OCI-LY7 (cell line): ENCODE results near the gene CPZ. TPM values are rescaled to one million over a fixed set of nuclear protein-coding genes. Genes with fewer than 3 reads are reported as not detected.

Source experiments
- BruUV-seq: library from RNA; stranded (reverse); fragments of 400-500 nt; replicated peaks from 2 replicates; lab custom pipeline; 2021; lab: Mats Ljungman, UMichigan
- CTCF ChIA-PET: fragments of 300-600 bp; sonication (Branson Sonifier 250); formaldehyde crosslinking; loops from one replicate; lab custom pipeline; 2022; ENCODE audit warnings: antibody characterized with exemption; ENCODE audit not compliant: unreplicated experiment; lab: Charles Lee
- POLR2A ChIA-PET: fragments of 300-600 bp; sonication (Branson Sonifier 250); formaldehyde crosslinking; loops from one replicate; lab custom pipeline; 2022; ENCODE audit warnings: antibody characterized with exemption; lab: Charles Lee
- DNase-seq: peaks from one replicate; pipeline ENCODE4 v3.0.0-alpha.2; 2015; ENCODE audit warnings: low spot score
- H2AFZ ChIP-seq: fragments of 200-600 bp; sonication (generic), shearing (Covaris generic); 2 replicates; pipeline ENCODE4 v1.6.1; 2014; ENCODE audit warnings: mild to moderate bottlenecking, antibody characterized with exemption, low read length, moderate library complexity
- H3K27ac ChIP-seq: fragments of 200-600 bp; sonication (generic); 2 replicates; pipeline ENCODE4 v1.5.1; 2014; ENCODE audit warnings: mixed run types, low read depth, mild to moderate bottlenecking, moderate library complexity, low read length, inconsistent platforms; ENCODE audit not compliant: poor library complexity, severe bottlenecking
- H3K36me3 ChIP-seq: fragments of 200-600 bp; sonication (generic); 2 replicates; pipeline ENCODE4 v1.6.1; 2014; ENCODE audit warnings: mild to moderate bottlenecking, antibody characterized with exemption, low read length, moderate library complexity, mixed read lengths; ENCODE audit not compliant: insufficient read depth
- H3K4me1 ChIP-seq: fragments of 200-600 bp; sonication (generic); 2 replicates; pipeline ENCODE4 v1.5.1; 2014; ENCODE audit warnings: mild to moderate bottlenecking, low read length; ENCODE audit not compliant: insufficient read depth, poor library complexity, severe bottlenecking
- H3K4me2 ChIP-seq: fragments of 200-600 bp; sonication (generic); 2 replicates; pipeline ENCODE4 v1.6.1; 2014; ENCODE audit warnings: mild to moderate bottlenecking, low read length
- H3K4me3 ChIP-seq: fragments of 200-600 bp; sonication (generic); 2 replicates; pipeline ENCODE4 v1.5.1; 2014; ENCODE audit warnings: mild to moderate bottlenecking, low read depth, low read length; ENCODE audit not compliant: poor library complexity, severe bottlenecking
- H3K79me2 ChIP-seq: fragments of 200-600 bp; sonication (generic); 2 replicates; pipeline ENCODE4 v1.6.1; 2016; ENCODE audit warnings: low read depth, mild to moderate bottlenecking, low read length, moderate library complexity, mixed read lengths; ENCODE audit not compliant: insufficient read depth
- H3K9me2 ChIP-seq: fragments of 200-600 bp; sonication (generic); 2 replicates; pipeline ENCODE4 v1.6.1; 2016; ENCODE audit warnings: mild to moderate bottlenecking, low read length, mixed read lengths; ENCODE audit not compliant: insufficient read depth
- H3K9me3 ChIP-seq: fragments of 200-600 bp; sonication (generic); 2 replicates; pipeline ENCODE4 v1.6.1; 2014; ENCODE audit warnings: mild to moderate bottlenecking, mixed run types, low read length, mixed read lengths
- H4K20me1 ChIP-seq: fragments of 200-600 bp; sonication (generic); 2 replicates; pipeline ENCODE4 v1.6.1; 2014; ENCODE audit warnings: mild to moderate bottlenecking, antibody characterized with exemption, low read length, moderate library complexity, mixed read lengths; ENCODE audit not compliant: insufficient read depth
- EZH2phosphoT487 ChIP-seq: fragments of 200-600 bp; sonication (generic); IDR thresholded peaks from 2 replicates; pipeline ENCODE4 v1.6.1; 2018; ENCODE audit warnings: low read depth, borderline replicate concordance, mild to moderate bottlenecking, mixed run types, antibody characterized with exemption, low read length, moderate library complexity, mixed read lengths
- intact Hi-C: fragments of 100-400 bp; cut with micrococcal nuclease; formaldehyde crosslinking; loops from one replicate; pipeline ENCODE4 v1.10.0; 2022; ENCODE audit not compliant: unreplicated experiment
- total RNA-seq, 2 experiments: library from RNA; depleted of rRNA in 1 of 2; stranded (reverse); fragments of >200 nt in 1 of 2; shearing (Covaris generic) in 1 of 2; gene quantifications; 2 replicates each; pipeline ENCODE4 v1.2.3, GENCODE V29; 2014 to 2022
- TF ChIP-seq, protein P1 (sequence below): fragments of 200-600 bp; sonication (generic); conservative IDR thresholded peaks from 2 replicates; pipeline ENCODE4 v1.5.1; 2014; ENCODE audit warnings: mild to moderate bottlenecking, antibody characterized with exemption, low read length, moderate library complexity, mixed read lengths

The CPZ gene
- total RNA-seq, 2 experiments from 2014 or later = not detected

DNA sequence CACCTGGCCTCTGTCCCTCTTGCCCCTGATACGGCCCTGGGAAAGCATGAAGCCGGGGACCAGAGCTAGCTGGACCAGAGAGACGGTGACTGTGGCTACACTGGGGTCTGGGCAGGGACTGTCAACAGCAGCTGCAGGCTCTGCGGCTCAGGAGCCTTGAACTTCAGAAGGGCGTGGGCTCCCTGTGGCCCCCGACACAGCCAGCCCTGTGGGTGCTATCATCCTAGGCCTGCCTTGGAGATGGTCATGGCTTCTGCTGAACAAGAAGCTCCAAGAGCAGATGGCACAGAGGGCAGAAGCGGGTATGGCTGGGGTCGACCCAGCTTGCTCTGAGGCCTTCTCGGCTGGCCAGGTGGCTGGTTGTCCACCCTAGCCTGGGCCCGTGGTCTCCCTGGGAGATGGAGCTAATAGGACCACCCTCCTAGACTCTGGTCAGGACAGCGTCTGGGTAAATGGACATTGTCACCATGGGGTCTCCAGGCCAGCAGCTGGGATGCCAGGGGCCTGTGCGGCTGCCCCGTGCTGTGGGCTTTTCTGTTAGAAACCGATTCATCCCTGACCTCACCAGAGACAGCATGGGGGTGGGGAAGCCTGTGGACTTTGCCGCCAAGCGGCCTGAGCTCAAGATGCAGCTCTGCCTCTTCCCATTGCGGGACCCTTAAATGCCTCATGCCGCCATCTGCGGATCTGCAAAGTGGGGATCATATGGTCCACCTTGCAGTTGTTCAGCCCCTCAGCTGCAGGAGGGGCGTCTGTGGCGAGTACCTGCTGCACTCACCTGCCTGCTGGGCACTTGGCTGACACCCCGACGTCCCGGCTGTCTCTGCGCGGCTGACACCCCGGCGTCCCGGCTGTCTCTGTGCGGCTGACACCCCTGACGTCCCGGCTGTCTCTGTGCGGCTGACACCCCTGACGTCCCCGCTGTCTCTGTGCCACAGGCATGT, 21.1 kb downstream of the CPZ start:
- H3K4me2 ChIP-seq = no peak overlapping the region
- ChIA-PET CTCF (no interaction called here), POLR2A (interaction anchor here (0.5 kb wide), 1 partner anchor 304 kb away, joined by 3 read pairs; no protein-coding TSS in a partner anchor)
- intact Hi-C loops = no loop called here
- H3K36me3 ChIP-seq = no peaks in the 10 kb centered on the region
- no peak overlapping the region for H3K4me3 ChIP-seq
- BruUV-seq = no TSS peak
- no peak overlapping the region for H2AFZ ChIP-seq
- no peaks in the 10 kb centered on the region for H3K4me1 ChIP-seq
- no peaks in the 10 kb centered on the region for H3K79me2 ChIP-seq
- TF ChIP-seq, protein P1, sequence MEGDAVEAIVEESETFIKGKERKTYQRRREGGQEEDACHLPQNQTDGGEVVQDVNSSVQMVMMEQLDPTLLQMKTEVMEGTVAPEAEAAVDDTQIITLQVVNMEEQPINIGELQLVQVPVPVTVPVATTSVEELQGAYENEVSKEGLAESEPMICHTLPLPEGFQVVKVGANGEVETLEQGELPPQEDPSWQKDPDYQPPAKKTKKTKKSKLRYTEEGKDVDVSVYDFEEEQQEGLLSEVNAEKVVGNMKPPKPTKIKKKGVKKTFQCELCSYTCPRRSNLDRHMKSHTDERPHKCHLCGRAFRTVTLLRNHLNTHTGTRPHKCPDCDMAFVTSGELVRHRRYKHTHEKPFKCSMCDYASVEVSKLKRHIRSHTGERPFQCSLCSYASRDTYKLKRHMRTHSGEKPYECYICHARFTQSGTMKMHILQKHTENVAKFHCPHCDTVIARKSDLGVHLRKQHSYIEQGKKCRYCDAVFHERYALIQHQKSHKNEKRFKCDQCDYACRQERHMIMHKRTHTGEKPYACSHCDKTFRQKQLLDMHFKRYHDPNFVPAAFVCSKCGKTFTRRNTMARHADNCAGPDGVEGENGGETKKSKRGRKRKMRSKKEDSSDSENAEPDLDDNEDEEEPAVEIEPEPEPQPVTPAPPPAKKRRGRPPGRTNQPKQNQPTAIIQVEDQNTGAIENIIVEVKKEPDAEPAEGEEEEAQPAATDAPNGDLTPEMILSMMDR = no peak
- no peak for TF ChIP-seq EZH2phosphoT487
- no peak overlapping the region for H3K27ac ChIP-seq
- no peaks in the 10 kb centered on the region for H4K20me1 ChIP-seq
- no peaks in the 10 kb centered on the region for H3K9me3 ChIP-seq
- no peak for DNase-seq
- H3K9me2 ChIP-seq = no peaks in the 10 kb centered on the region

DNA sequence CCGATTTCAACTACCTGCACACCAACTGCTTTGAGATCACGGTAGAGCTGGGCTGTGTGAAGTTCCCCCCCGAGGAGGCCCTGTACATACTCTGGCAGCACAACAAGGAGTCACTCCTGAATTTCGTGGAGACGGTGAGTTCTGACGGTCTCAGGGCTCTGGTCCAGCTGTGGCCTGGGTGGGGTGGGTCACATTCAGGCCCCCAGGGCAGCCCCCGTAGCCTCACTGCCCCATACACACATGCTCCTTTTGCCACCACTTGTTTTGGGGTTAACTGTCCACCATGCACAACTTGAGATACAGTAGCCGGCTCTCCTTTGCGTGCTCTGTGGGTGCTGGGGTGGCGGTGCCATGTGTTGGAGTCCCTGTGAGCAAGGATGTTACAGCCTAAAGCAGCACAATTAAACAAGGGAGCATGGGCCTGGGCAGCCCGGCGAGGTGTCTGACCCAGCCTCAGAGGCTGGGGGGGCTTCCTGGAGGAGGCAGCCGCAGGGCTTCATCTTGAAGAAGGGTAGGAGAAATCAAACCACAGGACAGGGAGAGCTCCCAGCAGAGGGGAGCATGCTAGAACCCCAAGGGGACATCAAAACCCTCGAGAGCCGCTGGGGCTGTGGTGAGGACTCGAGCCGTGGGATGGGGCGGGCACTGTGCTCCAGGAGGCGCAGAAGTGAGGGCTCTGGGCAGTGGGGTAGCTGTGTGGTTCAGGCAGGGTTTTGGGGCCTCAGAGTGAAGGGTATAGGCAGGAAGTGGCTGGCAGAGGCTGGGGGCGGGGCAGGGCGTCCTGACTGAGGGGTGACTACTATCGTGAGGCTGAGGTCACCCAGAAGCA, 22.0 kb downstream of the CPZ start:
- no peaks in the 10 kb centered on the region for H4K20me1 ChIP-seq
- no peak overlapping the region for H3K4me2 ChIP-seq
- no peak overlapping the region for H2AFZ ChIP-seq
- CTCF ChIA-PET = no interaction called here
- no peak for DNase-seq
- H3K4me3 ChIP-seq = no peak overlapping the region
- H3K9me2 ChIP-seq = no peaks in the 10 kb centered on the region
- BruUV-seq = no TSS peak
- TF ChIP-seq EZH2phosphoT487 = no peak
- TF ChIP-seq, protein P1 = no peak
- no peaks in the 10 kb centered on the region for H3K79me2 ChIP-seq
- intact Hi-C loops = no loop called here
- no peaks in the 10 kb centered on the region for H3K4me1 ChIP-seq
- no peak overlapping the region for H3K27ac ChIP-seq
- H3K36me3 ChIP-seq = no peaks in the 10 kb centered on the region
- POLR2A ChIA-PET = no interaction called here
- no peaks in the 10 kb centered on the region for H3K9me3 ChIP-seq
